ENCODE data around the gene TMC6.

GRCh38 chr17:78138204-78139060 is 9.9 kb upstream of the TMC6 start:
- TF ChIP-seq CTCF (conservative IDR thresholded peaks at IDR 0.05; ENCODE audit: low read depth, low read length) (no peak), BHLHE40 (IDR thresholded peaks at IDR 0.05; ENCODE audit: low read depth, low read length) (no peak), SMC3 (IDR thresholded peaks at IDR 0.05; ENCODE audit: low read depth, low read length) (no peak), POLR2A (IDR thresholded peaks at IDR 0.05; ENCODE audit: low read depth, low read length) (no peak), RCOR1 (IDR thresholded peaks at IDR 0.05; ENCODE audit: insufficient replicate concordance, low read length) (no peak), CEBPB (IDR thresholded peaks at IDR 0.05; ENCODE audit: low read depth, low read length) (no peak), RAD21 (IDR thresholded peaks at IDR 0.05; ENCODE audit: low read length) (no peak), MXI1 (IDR thresholded peaks at IDR 0.05; ENCODE audit: borderline replicate concordance, low read depth, low read length) (no peak)

Data from IMR-90 (cell line).